ENCODE results near the gene LSG1.
A peak's percentile ranks its signal among the peaks of the same experiment; 100 is the strongest.
"Not testable (repeated sequence)": the region's sequence is repeated elsewhere in the genome, so short reads cannot be mapped to it uniquely, and the experiment has no call there.

LSG1 gene

DNA sequence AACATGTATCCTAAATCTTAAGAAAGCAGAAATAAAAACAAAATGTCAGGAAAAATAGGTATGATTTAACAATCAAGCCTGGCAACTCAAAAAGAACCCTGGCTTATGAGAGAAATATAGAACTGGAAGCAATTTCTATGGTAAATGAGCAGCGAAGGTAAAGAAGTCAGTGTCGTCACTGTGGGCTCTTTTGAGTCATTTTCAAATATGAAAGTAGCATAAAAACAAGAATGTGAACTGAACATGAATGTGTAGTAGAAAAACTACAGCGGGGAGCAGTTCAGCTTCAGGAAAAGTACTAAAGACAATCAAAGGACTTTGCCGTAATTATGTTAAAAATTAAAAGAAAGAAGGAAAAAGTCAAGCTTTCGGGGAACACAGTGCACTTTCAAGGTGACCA is 17.5 kb downstream of the LSG1 start:
- no peak for DNase-seq (ENCODE audit: low read depth)

DNA sequence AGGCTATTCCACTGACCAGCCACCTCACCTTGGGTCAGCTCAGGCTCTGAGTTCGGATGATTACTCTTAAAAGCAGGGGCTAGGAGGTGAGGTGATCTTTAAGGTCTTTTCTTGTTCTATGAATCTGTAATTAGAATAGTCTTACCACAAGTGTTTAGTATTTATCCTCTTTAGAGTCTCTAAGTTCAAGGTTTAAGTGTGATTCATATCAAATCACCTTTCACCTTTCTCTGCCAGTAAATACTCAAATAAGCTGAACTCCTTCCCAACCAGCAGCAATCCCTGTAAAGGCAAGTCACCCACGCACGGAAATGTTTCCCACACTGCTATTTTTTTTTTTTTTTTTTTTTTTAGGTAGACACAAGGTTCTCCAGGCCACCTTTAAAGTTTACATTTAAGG is 24.2 kb downstream of the LSG1 start:
- DNase-seq (ENCODE audit: low read depth), result no peak

DNA sequence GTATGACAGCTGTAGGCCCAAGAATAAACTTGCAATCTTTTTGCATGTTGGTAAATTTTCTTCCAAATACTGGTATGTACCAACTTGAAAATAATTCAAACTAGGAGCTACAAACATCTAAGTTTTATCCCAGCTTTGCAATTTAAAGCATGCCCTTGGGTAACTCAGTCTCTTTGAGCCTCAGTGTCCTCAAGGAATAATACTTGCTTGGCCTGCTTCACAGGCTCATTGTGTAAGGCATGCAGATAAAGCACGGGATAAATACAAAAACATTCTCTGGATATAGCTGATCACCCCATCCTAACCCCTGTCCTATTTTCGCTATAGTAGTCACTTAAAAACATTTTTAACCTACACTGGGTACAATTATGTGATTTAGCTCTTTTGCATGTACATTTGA is 29.2 kb downstream of the LSG1 start:
- no peak for DNase-seq (ENCODE audit: low read depth)

- DNase-seq (ENCODE audit: low read depth), result no peak
Observed at GRCh38 chr3:194640829-194641228, 31.2 kb downstream of the LSG1 start.

DNA sequence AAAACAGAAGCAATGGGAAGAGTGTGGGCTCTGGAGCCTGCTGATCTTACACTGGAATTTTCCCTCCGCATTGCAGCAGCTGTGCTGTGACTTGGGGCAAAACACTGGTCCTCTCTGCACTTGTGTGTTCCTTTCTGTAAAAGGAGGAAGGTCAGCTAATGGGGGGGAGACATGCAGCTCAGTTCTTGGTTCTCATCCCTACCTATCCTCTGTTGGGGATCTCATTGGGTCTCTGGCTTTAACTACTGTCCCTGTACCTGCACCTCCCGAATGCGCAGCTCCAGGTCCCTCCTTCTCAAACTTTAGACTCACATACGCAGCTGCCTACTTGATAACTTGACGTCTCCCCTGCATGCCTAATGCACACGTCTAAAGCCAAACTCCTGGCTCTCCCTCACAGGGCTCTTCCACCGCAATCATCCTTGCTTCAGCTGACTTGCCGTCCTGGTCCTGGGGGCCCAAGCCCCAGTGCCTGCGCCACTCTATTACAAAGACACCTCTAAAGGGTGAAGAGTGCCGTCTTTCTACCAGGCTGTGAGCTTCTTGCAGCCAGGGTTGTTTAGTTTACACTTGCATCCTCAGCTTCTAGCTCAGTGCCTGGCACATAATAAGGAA is 32.9 kb downstream of the LSG1 start:
- no peak for DNase-seq (ENCODE audit: low read depth)

GRCh38 chr3:194637541-194638400 is 34.2 kb downstream of the LSG1 start:
- no peak for DNase-seq (ENCODE audit: low read depth)

DNA sequence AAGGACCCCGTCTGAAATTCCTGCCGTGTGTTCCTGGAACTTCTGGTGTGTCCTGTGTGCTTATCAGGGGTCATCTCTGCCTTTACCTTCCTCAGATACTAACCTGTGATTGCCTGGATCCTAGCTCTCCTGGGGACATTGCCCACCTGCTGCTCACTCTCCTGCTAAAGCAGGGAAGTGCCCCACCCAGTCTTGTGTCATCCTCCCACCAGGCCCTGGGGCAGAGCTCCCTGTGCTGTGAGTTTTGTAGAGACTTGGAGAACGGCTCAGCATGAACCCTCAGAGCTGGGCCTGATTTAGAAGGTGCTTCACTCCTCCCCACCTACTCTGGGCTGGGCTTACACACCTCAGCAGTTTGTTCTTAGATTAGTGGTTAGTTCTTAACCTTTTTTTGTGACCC is 34.9 kb downstream of the LSG1 start:
- no peak for DNase-seq (ENCODE audit: low read depth)

DNA sequence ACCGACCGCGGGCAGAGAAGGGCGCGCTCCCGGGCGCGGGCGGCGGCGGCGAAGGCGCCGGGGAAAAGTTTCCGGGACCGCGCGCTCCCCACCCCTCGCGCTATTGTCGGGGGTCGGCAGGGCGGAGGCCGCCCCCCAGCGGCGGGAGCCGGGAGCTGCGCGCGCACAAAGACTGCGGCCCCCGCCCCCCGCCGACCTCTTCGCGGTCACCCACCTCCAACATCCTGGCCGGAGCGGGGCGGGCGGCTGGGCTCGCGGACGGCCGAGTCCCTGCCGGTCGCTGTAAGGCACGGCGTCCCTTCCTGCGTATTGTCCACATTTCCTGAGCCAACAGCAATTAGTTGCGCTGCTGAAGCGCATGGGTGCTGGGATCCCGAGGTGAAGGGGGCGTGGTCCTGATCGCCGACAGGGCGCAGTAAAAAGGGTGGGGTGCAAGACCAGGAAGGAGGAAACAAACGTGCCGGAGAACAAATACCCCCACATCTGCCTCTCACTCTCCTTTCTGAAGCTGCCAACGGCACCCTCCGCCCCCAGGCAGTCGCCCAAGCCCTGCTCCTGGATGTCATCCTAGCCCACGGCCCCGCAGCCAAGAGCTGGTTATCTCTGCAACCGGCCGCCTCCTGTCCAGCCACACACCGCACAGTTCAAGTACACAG is 38.5 kb downstream of the LSG1 start, which contains the start of gene TMEM44:
Gene TMEM44, minus strand, starts transcription at position 71 of the 656 bp plus-strand sequence. CDS start 204 bp downstream, outside the sequence.
- DNase-seq (ENCODE audit: low read depth), result peak; percentile 82

DNA sequence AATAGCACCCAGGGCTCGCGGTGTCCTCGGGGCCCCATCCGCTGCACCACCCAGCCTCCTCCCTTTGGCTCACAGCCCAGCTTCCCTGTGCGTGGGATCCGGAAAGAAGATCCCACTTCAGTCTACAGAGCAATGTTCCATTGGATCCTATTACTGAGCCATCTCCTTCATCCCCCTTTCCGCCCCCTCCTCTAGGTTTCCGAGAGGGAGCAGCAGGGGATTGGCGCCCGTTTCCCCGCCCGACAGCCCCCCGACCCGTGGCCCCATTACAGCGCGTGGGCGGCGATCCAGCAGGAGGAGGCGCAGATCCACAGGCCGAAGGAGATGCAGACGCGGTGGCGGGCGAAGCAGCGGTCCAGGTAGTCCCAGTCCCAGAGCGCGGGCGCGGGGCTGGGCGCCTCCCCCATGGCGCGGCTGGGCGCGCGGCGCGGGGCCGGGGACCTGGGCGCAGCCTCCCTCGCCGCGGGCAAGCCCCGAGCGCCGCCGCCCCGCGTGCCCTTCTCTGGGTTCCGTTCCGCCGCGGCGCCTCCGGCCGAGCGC is 39.1 kb downstream of the LSG1 start:
- peak; percentile 37 for DNase-seq (ENCODE audit: low read depth)

GRCh38 chr3:194632226-194632808 is 39.7 kb downstream of the LSG1 start:
- DNase-seq (ENCODE audit: low read depth), result no peak

DNA sequence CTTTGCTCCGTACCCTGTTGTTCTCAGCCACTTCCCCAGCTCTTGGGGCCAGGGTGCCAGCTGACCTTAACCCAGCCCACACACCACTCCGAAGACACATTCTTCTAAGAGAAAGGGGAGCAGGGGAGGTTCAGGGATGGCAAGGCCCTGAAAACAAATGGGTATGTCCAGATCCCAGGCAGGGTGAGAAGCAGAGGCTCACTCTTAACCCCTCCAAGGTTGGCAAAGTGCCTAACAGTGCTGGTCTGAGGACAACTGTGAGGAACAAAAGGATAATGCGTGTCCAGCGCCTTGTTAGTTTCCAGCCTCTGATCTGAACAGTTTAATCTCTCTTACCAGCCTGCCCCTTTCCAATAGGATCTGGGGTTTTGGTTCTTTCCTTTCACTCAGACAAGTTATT is 40.3 kb downstream of the LSG1 start:
- DNase-seq (ENCODE audit: low read depth), result no peak

DNA sequence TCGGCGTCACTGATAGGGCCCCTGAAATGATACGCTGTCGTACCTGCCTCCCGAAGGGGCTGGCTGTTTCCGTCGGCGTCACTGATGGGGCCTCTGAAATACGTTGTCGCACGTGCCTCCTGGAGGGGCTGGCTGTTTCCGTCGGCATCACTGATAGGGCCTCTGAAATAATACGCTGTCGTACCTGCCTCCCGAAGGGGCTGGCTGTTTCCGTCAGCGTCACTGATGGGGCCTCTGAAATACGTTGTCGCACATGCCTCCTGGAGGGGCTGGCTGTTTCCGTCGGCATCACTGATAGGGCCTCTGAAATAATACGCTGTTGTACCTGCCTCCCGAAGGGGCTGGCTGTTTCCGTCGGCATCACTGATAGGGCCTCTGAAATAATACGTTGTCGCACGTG is 41.3 kb downstream of the LSG1 start:
- DNase-seq (ENCODE audit: low read depth), result not testable (repeated sequence)

DNA sequence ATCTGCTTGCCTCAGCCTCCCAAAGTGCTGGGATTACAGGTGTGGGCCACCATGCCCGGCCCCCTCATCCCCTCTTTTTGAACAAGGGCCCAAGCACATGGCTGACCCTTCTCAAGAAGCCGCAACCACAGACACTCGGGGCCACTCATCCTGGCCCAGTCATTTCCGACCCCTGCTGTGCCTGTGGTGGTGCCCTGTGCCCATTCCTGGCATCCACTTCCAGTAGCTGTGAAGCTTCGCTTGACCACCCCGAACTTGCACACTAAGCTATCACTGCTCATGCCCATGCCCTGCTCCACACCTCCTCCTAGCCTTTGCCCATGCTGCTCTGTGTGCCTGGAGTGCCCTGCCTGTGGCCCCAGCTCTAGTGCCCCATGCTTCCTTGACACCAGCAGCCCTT is 47.0 kb downstream of the LSG1 start:
- no peak for DNase-seq (ENCODE audit: low read depth)

- no peak for DNase-seq (ENCODE audit: low read depth)
Observed at GRCh38 chr3:194623449-194624290, 48.3 kb downstream of the LSG1 start.

GRCh38 chr3:194622621-194623340 is 49.2 kb downstream of the LSG1 start:
- no peak for DNase-seq (ENCODE audit: low read depth)

DNA sequence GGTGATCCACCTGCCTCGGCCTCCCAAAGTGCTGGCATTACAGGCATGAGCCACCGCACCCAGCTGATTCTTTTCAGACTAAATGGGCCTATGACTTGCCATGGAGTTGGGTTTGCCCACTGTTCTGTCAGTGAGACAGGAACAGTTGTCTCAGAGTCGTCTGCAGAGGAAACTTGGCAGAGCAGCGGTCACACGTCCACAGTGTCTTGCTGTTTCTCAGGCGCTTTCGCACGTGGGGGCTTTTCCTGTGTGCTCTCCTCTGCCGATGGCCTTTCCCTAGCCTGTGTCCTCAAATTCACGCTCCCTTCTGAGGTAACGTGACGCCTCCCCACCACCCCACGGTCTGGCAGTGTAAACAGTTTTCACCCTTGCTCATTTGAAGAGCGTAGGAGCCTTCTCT is 50.0 kb downstream of the LSG1 start:
- DNase-seq (ENCODE audit: low read depth), result no peak

DNA sequence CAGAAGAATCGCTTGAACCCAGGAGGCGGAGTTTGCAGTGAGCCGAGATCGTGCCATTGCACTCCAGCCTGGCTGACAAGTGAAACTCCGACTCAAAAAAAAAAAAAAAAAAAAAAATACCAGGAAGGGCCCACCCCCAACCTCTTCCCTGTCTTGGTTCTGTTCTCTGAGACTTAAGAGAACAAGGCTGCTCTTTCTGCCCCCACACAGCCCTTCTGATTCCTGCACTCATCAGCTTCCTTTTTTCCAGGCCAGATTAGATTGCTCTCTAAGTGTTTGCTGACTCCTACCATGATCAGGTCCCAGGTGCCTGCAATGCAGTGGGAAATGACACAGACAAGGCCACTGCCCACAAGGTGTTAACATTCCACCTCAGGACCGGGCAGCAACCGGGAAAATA is 51.8 kb downstream of the LSG1 start:
- no peak for DNase-seq (ENCODE audit: low read depth)

GRCh38 chr3:194619741-194620140 is 52.2 kb downstream of the LSG1 start:
- DNase-seq (ENCODE audit: low read depth), result no peak

DNA sequence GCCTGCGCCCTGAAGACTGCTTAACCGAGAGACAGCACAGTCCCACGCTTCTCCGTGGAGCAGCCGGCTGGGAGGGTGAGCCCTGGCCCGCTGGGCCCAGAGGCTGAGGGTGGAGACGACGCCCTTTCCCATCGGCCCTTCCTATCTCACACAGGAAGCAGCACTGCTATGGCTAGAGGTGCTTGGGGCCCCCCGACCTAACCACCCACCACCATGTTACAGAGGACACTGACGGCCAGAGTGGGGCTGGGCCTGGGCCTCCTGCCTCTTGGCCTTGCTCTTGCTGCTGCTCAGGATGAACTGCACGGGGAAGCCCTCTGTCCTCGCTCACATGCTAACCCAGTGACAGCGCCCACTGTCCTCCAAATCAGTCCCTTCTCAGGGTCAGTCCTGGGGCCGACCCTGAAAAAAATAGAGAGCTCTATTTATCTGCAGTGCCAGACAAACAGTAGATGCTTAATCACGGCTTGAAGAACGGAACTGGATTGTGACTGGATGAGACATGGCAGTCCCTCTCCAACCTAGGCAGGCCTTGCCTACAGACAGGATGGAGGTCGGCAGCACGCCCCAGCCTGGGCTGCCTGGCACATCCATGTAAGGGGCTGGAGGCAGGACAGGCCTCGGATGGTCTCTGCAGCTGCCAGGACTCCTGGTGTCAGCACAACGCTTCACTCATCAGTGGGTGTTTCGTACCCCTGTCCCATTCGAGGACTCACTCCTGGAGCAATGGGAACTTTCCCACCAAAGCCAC is 53.0 kb downstream of the LSG1 start:
- no peak for DNase-seq (ENCODE audit: low read depth)

DNA sequence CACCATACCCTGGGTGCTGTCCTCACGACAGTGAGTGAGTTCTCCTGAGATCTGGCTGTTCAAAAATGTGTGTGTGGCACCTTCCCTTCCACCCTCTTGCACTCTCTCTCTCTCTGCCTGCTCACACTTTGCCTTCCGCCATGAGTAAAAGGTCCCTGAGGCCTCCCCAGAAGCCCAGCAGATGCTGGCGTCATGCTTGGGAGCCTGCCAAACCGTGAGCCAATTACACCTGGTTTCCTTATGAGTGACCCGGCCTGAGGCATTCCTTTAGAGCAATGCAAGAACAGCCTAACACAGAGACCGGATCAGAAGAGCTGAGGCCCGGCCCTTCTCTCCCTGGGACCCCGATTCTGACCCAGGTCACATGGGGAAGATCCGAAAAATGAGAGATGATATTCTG is 54.2 kb downstream of the LSG1 start:
- DNase-seq (ENCODE audit: low read depth), result no peak

Measured in fibroblast of gingiva (primary cell).